NK-92 treated with Interleukin-12 subunit alpha and Interleukin-12 subunit beta, amount 100 ng/mL, for 24 hours (cell line): ENCODE measurements around the gene TOLLIP.
"Not testable (repeated sequence)": the region's sequence is repeated elsewhere in the genome, so short reads cannot be mapped to it uniquely, and the experiment has no call there.

ENCODE experiments used
- DNase-seq: peaks from one replicate; lab custom pipeline; 2025; lab: John Stamatoyannopoulos, UW

Gene TOLLIP

DNA sequence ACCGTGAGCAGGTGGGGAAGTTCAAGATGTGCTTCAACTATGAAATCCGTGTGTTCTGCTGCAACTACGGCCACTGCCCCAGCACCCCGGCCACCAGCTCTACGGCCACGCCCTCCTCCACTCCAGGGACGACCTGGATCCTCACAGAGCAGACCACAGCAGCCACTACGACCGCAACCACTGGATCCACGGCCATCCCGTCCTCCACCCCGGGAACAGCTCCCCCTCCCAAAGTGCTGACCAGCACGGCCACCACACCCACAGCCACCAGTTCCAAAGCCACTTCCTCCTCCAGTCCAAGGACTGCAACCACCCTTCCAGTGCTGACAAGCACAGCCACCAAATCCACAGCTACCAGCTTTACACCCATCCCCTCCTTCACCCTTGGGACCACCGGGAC is 63.7 kb downstream of the TOLLIP start:
- not testable (repeated sequence) for DNase-seq

DNA sequence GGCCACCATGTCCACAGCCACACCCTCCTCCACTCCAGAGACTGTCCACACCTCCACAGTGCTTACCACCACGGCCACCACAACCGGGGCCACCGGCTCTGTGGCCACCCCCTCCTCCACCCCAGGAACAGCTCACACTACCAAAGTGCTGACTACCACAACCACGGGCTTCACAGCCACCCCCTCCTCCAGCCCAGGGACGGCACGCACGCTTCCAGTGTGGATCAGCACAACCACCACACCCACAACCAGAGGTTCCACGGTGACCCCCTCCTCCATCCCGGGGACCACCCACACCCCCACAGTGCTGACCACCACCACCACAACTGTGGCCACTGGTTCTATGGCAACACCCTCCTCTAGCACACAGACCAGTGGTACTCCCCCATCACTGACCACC is 64.9 kb downstream of the TOLLIP start:
- DNase-seq: not testable (repeated sequence)

DNA sequence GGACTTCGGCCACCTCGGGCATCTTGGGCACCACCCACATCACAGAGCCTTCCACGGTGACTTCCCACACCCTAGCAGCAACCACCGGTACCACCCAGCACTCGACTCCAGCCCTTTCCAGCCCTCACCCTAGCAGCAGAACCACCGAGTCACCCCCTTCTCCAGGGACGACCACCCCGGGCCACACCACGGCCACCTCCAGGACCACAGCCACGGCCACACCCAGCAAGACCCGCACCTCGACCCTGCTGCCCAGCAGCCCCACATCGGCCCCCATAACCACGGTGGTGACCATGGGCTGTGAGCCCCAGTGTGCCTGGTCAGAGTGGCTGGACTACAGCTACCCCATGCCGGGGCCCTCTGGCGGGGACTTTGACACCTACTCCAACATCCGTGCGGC is 65.9 kb downstream of the TOLLIP start:
- DNase-seq: not testable (repeated sequence)

DNA sequence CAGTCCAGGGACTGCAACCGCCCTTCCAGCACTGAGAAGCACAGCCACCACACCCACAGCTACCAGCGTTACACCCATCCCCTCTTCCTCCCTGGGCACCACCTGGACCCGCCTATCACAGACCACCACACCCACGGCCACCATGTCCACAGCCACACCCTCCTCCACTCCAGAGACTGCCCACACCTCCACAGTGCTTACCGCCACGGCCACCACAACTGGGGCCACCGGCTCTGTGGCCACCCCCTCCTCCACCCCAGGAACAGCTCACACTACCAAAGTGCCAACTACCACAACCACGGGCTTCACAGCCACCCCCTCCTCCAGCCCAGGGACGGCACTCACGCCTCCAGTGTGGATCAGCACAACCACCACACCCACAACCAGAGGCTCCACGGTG is 66.7 kb downstream of the TOLLIP start:
- DNase-seq: not testable (repeated sequence)

DNA sequence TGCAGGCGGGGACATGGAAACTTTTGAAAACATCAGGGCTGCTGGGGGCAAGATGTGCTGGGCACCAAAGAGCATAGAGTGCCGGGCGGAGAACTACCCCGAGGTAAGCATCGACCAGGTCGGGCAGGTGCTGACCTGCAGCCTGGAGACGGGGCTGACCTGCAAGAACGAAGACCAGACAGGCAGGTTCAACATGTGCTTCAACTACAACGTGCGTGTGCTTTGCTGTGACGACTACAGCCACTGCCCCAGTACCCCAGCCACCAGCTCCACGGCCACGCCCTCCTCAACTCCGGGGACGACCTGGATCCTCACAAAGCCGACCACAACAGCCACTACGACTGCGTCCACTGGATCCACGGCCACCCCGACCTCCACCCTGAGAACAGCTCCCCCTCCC is 67.1 kb downstream of the TOLLIP start:
- no peak for DNase-seq

DNA sequence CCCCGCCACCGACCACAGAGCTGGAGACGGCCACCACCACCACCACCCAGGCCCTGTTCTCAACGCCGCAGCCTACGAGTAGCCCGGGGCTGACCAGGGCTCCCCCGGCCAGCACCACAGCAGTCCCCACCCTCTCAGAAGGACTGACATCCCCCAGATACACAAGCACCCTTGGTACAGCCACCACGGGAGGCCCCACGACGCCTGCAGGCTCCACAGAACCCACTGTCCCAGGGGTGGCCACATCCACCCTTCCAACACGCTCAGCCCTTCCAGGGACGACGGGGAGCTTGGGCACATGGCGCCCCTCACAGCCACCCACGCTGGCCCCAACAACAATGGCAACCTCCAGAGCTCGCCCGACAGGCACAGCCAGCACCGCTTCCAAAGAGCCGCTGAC is 67.7 kb downstream of the TOLLIP start:
- no peak for DNase-seq

DNA sequence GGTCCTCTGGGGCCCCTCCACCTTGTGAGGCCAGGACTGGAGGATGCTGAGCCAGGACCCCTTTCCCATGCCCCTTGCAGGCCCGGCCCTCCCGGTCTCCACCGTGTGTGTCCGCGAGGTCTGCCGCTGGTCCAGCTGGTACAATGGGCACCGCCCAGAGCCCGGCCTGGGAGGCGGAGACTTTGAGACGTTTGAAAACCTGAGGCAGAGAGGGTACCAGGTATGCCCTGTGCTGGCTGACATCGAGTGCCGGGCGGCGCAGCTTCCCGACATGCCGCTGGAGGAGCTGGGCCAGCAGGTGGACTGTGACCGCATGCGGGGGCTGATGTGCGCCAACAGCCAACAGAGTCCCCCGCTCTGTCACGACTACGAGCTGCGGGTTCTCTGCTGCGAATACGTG is 68.7 kb downstream of the TOLLIP start:
- DNase-seq: no peak

- no peak for DNase-seq
These were observed 69.7 kb downstream of the TOLLIP start for GRCh38 chr11:1239596-1240205.

- DNase-seq: no peak
These were observed 70.5 kb downstream of the TOLLIP start for GRCh38 chr11:1238767-1239595.

- DNase-seq: no peak
These were observed 71.6 kb downstream of the TOLLIP start for GRCh38 chr11:1237851-1238250.

- DNase-seq: no peak
These were observed 72.3 kb downstream of the TOLLIP start for GRCh38 chr11:1237128-1237580.

- DNase-seq: no peak
These were observed 72.9 kb downstream of the TOLLIP start for GRCh38 chr11:1236316-1237127.

GRCh38 chr11:1235901-1236315 is 73.5 kb downstream of the TOLLIP start:
- DNase-seq: no peak

DNA sequence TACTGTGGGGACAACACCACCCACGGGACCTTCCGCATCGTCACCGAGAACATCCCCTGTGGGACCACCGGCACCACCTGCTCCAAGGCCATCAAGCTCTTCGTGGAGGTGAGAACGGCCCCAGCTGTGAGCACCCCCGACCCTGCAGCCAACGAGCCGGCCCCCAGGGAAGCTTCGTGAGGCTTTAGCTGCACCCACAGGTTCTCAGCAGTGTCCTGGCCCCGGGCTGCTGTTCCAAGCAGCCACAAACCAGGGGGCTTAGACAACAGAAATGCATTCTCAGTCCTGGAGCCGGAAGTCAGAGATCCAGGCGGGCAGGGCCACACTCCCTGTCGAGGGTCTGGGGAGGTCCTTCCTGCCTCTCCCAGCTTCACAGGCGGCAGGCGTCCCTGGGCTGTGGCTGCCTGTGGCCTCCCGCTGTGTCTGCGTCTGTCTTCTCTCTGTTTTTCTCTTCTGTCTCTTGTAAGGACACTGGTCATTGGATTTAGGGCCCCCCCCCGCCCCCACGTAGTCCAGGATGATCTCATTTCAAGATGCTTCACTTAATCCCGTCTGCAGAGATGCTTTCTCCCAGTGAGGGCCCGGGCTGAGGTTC is 74.0 kb downstream of the TOLLIP start:
- no peak for DNase-seq

- DNase-seq: no peak
These were observed 74.6 kb downstream of the TOLLIP start for GRCh38 chr11:1234771-1235305.

DNA sequence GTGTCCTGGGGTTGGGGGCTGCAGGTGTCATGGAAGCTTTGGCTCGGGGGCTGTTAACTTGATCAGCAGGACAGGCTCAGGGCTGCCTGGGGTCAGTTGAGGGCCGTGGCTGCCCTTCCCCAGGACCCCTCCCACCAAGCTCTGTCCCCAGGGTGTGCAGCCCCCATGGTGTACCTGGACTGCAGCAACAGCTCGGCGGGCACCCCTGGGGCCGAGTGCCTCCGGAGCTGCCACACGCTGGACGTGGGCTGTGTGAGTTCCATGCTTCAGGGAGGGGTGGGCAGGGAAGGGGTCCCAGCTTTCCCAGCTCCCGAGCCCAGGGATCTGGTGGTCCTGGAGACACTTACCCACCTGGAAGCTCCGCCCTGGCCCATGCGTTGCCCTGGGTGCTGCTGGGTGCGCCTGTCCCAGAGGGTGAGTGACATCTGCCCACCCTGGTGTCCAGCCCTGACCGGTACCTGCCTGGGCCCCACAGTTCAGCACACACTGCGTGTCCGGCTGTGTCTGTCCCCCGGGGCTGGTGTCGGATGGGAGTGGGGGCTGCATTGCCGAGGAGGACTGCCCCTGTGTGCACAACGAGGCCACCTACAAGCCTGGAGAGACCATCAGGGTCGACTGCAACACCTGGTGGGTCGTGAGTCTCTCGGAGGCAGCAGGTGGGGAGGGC is 75.2 kb downstream of the TOLLIP start:
- no peak for DNase-seq

DNA sequence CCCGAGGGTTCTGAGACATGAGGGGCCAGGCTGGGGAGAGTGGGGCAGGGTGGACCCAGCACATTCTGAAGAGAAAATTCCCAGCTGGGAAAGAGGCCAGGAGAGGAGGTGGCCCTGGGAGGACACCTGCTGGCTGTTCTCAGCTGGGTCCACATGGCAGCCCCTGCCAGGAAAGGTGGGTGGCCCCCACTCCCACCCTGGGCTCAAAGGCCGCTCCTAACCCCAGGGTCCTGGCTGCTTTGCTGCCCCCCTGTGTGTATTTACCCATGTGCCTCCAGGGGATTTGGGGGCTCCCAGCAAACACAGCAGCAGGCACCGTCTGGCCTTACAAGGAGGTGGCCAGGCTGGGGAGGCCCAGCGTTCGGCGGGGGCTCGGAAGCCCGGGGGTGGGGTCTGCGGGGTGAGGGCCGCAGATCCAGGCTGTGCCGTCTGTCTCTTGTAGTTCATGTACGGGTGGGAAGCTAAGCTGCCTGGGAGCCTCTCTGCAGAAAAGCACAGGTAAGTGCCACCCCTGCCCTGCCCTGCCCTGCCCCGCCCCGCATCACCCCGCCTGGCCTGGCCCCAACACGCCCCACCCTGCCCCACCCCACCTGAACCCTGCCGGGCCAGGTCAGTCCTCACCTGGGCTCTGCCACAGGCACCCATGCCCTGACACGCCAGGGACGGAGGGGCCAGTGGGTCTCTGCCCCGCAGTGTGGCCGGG is 75.9 kb downstream of the TOLLIP start:
- DNase-seq: no peak

DNA sequence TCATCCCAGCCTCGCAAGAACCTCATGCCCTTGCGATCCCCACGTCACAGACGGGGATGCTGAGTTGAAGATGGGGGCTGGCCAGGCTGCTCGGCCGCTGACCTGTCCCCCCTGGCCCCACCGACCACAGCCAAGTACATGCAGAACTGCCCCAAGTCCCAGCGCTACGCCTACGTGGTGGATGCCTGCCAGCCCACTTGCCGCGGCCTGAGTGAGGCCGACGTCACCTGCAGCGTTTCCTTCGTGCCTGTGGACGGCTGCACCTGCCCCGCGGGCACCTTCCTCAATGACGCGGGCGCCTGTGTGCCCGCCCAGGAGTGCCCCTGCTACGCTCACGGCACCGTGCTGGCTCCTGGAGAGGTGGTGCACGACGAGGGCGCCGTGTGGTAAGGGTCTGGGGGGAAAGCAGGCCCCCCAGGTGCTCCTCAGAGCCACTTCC is 76.5 kb downstream of the TOLLIP start:
- DNase-seq: no peak

DNA sequence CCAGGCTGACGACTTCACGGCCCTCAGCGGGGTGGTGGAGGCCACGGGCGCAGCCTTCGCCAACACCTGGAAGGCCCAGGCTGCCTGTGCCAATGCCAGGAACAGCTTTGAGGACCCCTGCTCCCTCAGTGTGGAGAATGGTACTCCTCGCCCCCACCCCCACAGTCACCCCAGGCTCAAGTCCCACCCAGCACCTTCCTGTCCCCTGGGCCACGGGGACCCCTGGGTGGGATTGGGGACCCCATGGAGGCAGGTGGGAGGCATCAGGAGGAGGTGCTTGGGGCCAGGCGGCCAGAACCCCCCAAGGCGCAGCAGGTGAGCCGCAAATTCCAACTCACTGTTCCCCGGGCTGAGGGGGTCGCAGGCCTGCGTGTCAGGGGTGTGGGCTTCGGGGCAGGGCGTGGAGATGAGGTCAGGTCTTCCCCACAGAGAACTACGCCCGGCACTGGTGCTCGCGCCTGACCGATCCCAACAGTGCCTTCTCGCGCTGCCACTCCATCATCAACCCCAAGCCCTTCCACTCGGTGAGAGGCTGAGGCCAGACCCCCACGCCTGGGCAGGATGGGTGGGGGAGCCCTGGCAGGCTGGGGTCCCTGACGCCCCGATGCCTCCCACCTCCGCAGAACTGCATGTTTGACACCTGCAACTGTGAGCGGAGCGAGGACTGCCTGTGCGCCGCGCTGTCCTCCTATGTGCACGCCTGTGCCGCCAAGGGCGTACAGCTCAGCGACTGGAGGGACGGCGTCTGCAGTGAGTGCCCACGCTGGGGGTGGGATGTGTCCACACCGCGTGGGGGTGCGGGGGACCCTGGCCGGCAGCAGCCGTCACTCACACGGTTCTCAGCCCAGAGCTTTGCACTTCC is 77.2 kb downstream of the TOLLIP start:
- DNase-seq: no peak
